ENCODE data around the gene MFN1. TPM values are rescaled to one million over a fixed set of nuclear protein-coding genes. Genes with fewer than 3 reads are reported as not detected.

The MFN1 gene
- total RNA-seq, 4 donors from 2014 or later = 32.7 to 97.0 (median 39.5) TPM

- WGBS = 94% methylated on average over 1 of the region's 1 CpG
Measured at GRCh38 chr3:179330438-179330837, 17.1 kb upstream of the MFN1 start.

GRCh38 chr3:179332240-179332639 lies 15.3 kb upstream of the MFN1 start:
- TF ChIP-seq CTCF (IDR thresholded peaks at IDR 0.05) (no peak), EP300 (IDR thresholded peaks at IDR 0.05) (no peak), POLR2AphosphoS5 (IDR thresholded peaks at IDR 0.05) (no peak), POLR2A (IDR thresholded peaks at IDR 0.05) (no peak)
- Histone ChIP-seq H3K27me3 (no peaks in the 10 kb centered on the region), H3K36me3 (peaks cover 71% of the 10 kb centered on the region), H3K9me3 (no peaks in the 10 kb centered on the region), H3K4me1 (no peaks in the 10 kb centered on the region), H3K4me3 (no peak overlapping the region), H3K27ac (no peak overlapping the region)
- 96% methylated on average over 4 of the region's 4 CpGs for WGBS
- DNase-seq (ENCODE audit: low spot score in 2 of 2) = no peak

More at GRCh38 chr3:179330438-179330837, 17.1 kb upstream of the MFN1 start:
- peaks cover 70% of the 10 kb centered on the region for H3K36me3 ChIP-seq
- no peak overlapping the region for H3K27ac ChIP-seq
- no peak for DNase-seq (ENCODE audit: low spot score in 2 of 2)
- no peaks in the 10 kb centered on the region for H3K27me3 ChIP-seq
- H3K9me3 ChIP-seq = no peaks in the 10 kb centered on the region
- no peak overlapping the region for H3K4me3 ChIP-seq
- H3K4me1 ChIP-seq = no peaks in the 10 kb centered on the region
- TF ChIP-seq POLR2AphosphoS5 (IDR thresholded peaks at IDR 0.05) = no peak
- TF ChIP-seq CTCF (IDR thresholded peaks at IDR 0.05) = no peak
- no peak for TF ChIP-seq EP300 (IDR thresholded peaks at IDR 0.05)
- no peak for TF ChIP-seq POLR2A (IDR thresholded peaks at IDR 0.05)

DNA sequence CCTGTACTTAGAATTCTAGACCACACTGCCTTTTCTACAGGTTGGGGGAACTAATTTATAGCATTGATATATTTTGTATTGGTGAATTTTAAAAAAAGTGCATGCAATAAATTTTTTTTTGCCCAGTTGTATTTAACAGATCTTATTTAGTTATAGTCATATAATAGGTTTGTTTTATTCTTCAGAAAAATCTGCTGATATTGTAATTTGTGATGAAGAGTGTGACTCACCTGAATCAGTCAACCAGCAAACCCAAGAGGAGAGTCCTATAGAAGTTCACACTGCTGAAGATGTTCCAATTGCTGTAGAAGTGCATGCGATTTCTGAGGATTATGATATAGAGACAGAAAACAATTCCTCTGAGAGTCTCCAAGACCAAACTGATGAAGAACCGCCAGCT lies 14.4 kb upstream of the MFN1 start:
- no peak for TF ChIP-seq EP300 (IDR thresholded peaks at IDR 0.05)
- no peak for TF ChIP-seq POLR2AphosphoS5 (IDR thresholded peaks at IDR 0.05)
- no peak for TF ChIP-seq POLR2A (IDR thresholded peaks at IDR 0.05)
- H3K36me3 ChIP-seq = peaks cover 70% of the 10 kb centered on the region

GRCh38 chr3:179336345-179336929 lies 11.1 kb upstream of the MFN1 start:
- no peaks in the 10 kb centered on the region for H3K9me3 ChIP-seq
- H3K36me3 ChIP-seq = peaks cover 41% of the 10 kb centered on the region
- no peak for DNase-seq (ENCODE audit: low spot score in 2 of 2)
- H3K4me1 ChIP-seq = no peaks in the 10 kb centered on the region
- TF ChIP-seq EP300 (IDR thresholded peaks at IDR 0.05) = no peak
- no peak for TF ChIP-seq POLR2AphosphoS5 (IDR thresholded peaks at IDR 0.05)
- no peak for TF ChIP-seq POLR2A (IDR thresholded peaks at IDR 0.05)
- no peak for TF ChIP-seq CTCF (IDR thresholded peaks at IDR 0.05)
- H3K4me3 ChIP-seq = no peak overlapping the region
- no peaks in the 10 kb centered on the region for H3K27me3 ChIP-seq
- WGBS = 95% methylated on average over 1 of the region's 1 CpG
- no peak overlapping the region for H3K27ac ChIP-seq

More for the DNA sequence above, 14.4 kb upstream of the MFN1 start:
- Histone ChIP-seq H3K4me1 (no peaks in the 10 kb centered on the region), H3K27ac (no peak overlapping the region), H3K9me3 (no peaks in the 10 kb centered on the region), H3K27me3 (no peaks in the 10 kb centered on the region), H3K4me3 (no peak overlapping the region)
- WGBS = 87% methylated on average over 2 of the region's 2 CpGs
- no peak for DNase-seq (ENCODE audit: low spot score in 2 of 2)

- DNase-seq (ENCODE audit: low spot score in 2 of 2) = no peak
- no peaks in the 10 kb centered on the region for H3K9me3 ChIP-seq
- peak overlapping the region; percentile 87 for H3K27ac ChIP-seq
- peaks cover 27% of the 10 kb centered on the region for H3K36me3 ChIP-seq
- H3K4me1 ChIP-seq = peaks cover 15% of the 10 kb centered on the region
- H3K27me3 ChIP-seq = no peaks in the 10 kb centered on the region
- H3K4me3 ChIP-seq = peak overlapping the region; percentile 71
- TF ChIP-seq POLR2AphosphoS5 (IDR thresholded peaks at IDR 0.05) = no peak
- TF ChIP-seq EP300 (IDR thresholded peaks at IDR 0.05) = no peak
- TF ChIP-seq CTCF (IDR thresholded peaks at IDR 0.05) = no peak
- WGBS = 21% methylated on average over 5 of the region's 5 CpGs
Measured at GRCh38 chr3:179348325-179349013, 960 bp downstream of the MFN1 start.

Data from suprapubic skin (tissue), 4 donors.